ENCODE data around the gene C11orf86.

Gene C11orf86, protein sequence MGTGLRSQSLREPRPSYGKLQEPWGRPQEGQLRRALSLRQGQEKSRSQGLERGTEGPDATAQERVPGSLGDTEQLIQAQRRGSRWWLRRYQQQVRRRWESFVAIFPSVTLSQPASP

DNA sequence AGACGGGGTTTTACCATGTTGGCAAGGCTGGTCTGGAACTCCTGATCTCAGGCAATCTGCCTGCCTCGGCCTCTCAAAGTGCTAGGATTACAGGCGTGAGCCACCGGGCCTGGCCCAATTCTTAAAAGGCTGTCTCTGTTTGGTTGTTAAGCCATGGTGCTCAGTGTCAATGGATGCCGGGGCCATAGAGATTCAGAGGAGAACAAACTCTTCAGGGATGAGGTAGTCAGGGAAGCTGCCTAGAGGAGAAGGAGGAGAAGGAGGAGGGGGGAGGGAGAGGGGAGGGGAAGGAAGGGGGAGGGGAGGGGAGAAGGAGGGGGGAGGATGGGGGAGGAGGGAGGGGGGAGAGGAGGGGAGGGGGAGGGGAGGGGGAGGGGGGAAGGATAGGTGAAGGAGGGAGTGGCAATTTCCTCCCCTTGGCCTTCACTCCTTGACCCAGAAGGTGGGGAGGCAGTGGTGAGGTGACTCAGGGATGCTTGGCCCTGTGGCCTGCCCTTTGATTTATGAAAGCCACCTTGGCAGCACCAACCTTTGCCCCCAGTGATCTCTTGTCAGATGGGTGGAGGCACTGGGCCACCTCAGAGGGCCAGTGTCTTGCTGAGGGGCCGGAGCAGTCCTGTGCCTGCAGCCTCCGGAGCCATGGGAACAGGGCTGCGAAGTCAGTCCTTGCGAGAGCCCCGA lies at the start of gene C11orf86:
C11orf86 (plus strand) TSS at position 581 of the 681 bp plus-strand sequence; CDS start at position 640, 59 bp downstream.
- TF ChIP-seq, protein P1, sequence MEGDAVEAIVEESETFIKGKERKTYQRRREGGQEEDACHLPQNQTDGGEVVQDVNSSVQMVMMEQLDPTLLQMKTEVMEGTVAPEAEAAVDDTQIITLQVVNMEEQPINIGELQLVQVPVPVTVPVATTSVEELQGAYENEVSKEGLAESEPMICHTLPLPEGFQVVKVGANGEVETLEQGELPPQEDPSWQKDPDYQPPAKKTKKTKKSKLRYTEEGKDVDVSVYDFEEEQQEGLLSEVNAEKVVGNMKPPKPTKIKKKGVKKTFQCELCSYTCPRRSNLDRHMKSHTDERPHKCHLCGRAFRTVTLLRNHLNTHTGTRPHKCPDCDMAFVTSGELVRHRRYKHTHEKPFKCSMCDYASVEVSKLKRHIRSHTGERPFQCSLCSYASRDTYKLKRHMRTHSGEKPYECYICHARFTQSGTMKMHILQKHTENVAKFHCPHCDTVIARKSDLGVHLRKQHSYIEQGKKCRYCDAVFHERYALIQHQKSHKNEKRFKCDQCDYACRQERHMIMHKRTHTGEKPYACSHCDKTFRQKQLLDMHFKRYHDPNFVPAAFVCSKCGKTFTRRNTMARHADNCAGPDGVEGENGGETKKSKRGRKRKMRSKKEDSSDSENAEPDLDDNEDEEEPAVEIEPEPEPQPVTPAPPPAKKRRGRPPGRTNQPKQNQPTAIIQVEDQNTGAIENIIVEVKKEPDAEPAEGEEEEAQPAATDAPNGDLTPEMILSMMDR (IDR thresholded peaks at IDR 0.05), result no peak
- H3K4me3 ChIP-seq, result no peak within 1 kb of the TSS
- no peak for DNase-seq (ENCODE audit: low spot score)
- no peak within 1 kb of the TSS for H3K27ac ChIP-seq

DNA sequence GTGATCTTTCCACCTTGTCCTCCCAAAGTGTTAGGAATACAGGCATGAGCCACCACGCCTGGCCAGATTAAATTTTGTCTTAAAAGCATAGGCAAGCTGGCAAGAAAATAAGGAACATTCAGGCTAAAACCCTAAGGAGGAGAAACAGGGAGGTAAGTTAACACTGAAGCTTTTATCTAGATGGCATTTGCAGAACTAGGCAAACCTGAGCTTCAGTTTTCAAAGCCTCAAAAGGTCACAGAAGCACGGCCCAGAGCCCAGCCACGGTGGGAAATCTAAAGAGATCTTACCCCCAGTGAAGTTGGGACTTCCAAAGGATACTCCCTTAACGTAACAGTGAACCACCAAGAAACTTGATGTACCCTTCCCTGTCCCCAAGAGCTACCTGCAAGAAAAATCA lies 45.4 kb upstream of the C11orf86 start:
- no peak for DNase-seq (ENCODE audit: low spot score)
- H3K4me3 ChIP-seq, result no peak overlapping the region
- no peak overlapping the region for H3K27ac ChIP-seq
- TF ChIP-seq, protein P1 (IDR thresholded peaks at IDR 0.05), result no peak

DNA sequence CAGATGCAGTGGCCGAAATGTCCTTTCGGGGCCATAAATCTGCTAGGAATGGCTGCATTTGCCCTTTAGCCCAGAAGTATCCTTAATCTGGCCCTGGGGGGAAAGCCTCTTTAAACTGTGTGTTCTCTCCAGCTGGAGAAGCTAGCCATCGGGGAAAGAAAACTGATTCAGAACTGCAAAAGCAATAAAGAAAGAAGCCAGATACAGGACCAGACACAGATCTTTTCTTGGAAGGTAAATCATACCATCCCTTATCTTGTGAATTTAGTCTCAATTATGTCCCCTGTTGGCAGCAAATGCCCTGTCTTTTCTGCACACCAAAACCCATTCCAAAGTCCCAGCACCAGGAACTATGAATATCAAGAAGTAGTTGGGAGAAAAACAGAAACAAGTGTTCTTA lies 42.6 kb upstream of the C11orf86 start:
- no peak for DNase-seq (ENCODE audit: low spot score)
- no peak overlapping the region for H3K27ac ChIP-seq
- TF ChIP-seq, protein P1 (IDR thresholded peaks at IDR 0.05), result no peak
- H3K4me3 ChIP-seq, result no peak overlapping the region

DNA sequence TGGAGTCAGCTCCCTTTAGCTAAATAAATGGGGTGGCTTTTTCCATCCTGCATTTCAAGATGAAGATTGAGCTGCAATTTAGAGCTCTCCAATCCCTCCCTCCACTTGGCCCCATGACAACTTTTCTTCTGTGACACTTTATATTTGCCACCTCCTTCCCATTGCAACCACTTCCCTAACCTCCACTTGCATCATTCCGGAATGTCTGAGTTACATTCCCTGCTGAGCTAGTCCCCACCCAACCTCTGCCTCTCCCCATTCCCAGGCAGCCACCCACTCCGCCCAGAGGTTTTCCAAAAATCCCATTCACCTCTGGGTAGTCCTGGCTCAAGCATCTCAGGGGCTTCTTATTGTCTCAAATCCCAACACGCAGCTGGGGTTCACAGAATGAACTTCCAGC lies 41.6 kb upstream of the C11orf86 start:
- H3K27ac ChIP-seq, result no peak overlapping the region
- TF ChIP-seq, protein P1 (IDR thresholded peaks at IDR 0.05), result no peak
- H3K4me3 ChIP-seq, result no peak overlapping the region
- no peak for DNase-seq (ENCODE audit: low spot score)

DNA sequence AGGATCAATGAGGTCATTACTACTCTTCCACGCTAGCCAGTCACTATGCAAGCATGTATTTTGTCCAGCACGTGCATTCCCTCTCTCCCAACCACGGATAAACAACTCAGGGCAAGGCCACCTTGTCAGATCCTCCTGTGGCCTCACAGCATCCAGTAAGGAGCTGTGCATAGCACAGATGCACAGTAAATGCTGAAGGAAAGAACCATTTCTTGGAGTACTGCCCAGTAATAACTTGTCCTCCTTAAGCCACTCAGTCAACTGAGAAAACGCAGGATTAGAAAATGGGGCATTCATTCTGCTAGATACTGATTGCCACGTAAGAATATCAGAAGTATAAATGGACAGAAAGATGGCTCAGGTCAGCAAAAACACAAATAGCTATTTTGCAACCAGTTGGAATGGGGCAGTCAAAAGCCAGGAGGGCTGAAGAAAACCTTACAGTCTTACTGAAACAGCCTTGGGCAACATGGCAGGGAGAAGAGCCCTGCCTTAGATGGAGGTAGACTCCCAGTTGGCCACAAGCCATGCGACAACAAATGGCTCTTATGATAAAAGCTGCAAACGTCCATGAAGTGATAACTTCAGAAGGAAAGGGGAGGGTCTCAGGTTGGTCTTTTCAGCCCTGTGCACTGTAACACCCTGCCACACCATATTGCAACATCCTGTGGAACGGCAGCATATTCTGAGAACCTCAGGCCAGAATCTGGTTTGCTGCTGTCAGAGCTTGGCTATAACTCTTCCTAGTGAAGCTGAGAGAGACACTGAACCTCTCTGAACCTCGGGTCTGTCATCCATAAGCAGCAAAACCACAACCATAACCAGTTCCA lies 39.9 kb upstream of the C11orf86 start:
- Histone ChIP-seq H3K4me3 (no peak overlapping the region), H3K27ac (no peak overlapping the region)
- DNase-seq (ENCODE audit: low spot score), result no peak
- TF ChIP-seq, protein P1 (IDR thresholded peaks at IDR 0.05), result no peak

DNA sequence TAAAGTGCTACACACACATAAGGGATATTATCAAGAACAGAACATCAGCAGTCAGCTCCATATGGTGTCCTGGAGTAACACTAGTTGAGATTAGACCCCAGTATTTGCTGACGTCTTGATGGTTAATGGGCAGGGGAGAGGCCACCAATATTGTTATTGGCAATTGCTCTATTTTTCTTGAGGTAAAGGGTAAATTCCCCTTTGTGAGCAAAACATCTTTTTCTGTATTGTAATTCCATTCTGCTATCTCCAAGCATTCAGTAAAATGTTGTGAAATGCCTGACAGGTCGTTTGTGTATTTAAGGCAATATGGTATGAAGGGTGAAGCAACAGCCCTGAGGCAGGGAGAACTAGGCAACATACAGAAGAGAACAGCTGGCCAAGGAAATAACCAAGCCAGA lies 38.8 kb upstream of the C11orf86 start:
- TF ChIP-seq, protein P1 (IDR thresholded peaks at IDR 0.05), result no peak
- H3K27ac ChIP-seq, result no peak overlapping the region
- H3K4me3 ChIP-seq, result no peak overlapping the region
- DNase-seq (ENCODE audit: low spot score), result no peak
